K562 (cell line): ENCODE data around the gene CA7.

Source experiments
- BRD9 ChIP-seq: fragments of 450-650 bp; IDR thresholded peaks from 2 replicates; pipeline ENCODE4 v1.6.1; 2018; ENCODE audit warnings: low read depth; ENCODE audit not compliant: partially characterized antibody
- CHD2 ChIP-seq: IDR thresholded peaks from 2 replicates; pipeline ENCODE4 v1.6.1; 2011; ENCODE audit warnings: low read depth, low read length
- CTCF ChIP-seq, 3 experiments: IDR thresholded peaks in 2 of 3; conservative IDR thresholded peaks in 1 of 3; 2 replicates each; pipeline ENCODE4 v1.5.1; 2011 to 2012; ENCODE audit warnings: low read length in 3 of 3, mild to moderate bottlenecking in 3 of 3, control low read depth in 2 of 3, improper control_type of control experiment in 1 of 3, inconsistent platforms in 1 of 3, low read depth in 1 of 3, mixed read lengths in 1 of 3, moderate library complexity in 1 of 3; ENCODE audit not compliant: insufficient read depth in 2 of 3
- HDAC2 ChIP-seq: fragments of 450-650 bp; IDR thresholded peaks from 2 replicates; pipeline ENCODE4 v1.6.1; 2016; ENCODE audit warnings: mild to moderate bottlenecking
- HDAC6 ChIP-seq: IDR thresholded peaks from 2 replicates; pipeline ENCODE4 v1.6.1; 2012; ENCODE audit warnings: low read depth, mild to moderate bottlenecking, control low read depth, inconsistent platforms, low read length, moderate library complexity
- KDM5B ChIP-seq: fragments of 200-600 bp; sonication (generic); IDR thresholded peaks from 2 replicates; pipeline ENCODE4 v1.6.1; 2012; ENCODE audit warnings: low read depth, mild to moderate bottlenecking, moderate library complexity, low read length, control low read depth, inconsistent platforms; ENCODE audit not compliant: insufficient replicate concordance
- KLF13 ChIP-seq: fragments of 450-650 bp; IDR thresholded peaks from 2 replicates; pipeline ENCODE4 v1.6.1; 2016; ENCODE audit warnings: missing genetic modification characterization, low read depth, mild to moderate bottlenecking, missing compliant biosample characterization, moderate library complexity, borderline replicate concordance
- NFIC ChIP-seq: fragments of 450-650 bp; IDR thresholded peaks from 2 replicates; pipeline ENCODE4 v1.6.1; 2017; ENCODE audit warnings: mild to moderate bottlenecking, inconsistent platforms
- RAD21 ChIP-seq, 2 experiments: fragments of 250-450 bp in 1 of 2; fragments of 450-650 bp in 1 of 2; sonication (Bioruptor Pico) in 1 of 2; formaldehyde crosslinking in 1 of 2; IDR thresholded peaks in 1 of 2; conservative IDR thresholded peaks in 1 of 2; 2 replicates each; pipeline versions ENCODE4 v1.4.0 to v1.8.0; 2020 to 2022; ENCODE audit warnings: mild to moderate bottlenecking in 2 of 2, moderate library complexity in 1 of 2
- ZNF274 ChIP-seq: IDR thresholded peaks from 2 replicates; pipeline ENCODE4 v1.6.1; 2011; ENCODE audit warnings: low read depth, mild to moderate bottlenecking, low read length, moderate library complexity, borderline replicate concordance
- ZNF766 ChIP-seq: fragments of 200-800 bp; sonication (Bioruptor generic); conservative IDR thresholded peaks from 2 replicates; pipeline ENCODE4 v1.6.1; 2016; ENCODE audit warnings: missing genetic modification characterization, missing compliant biosample characterization

- no peak for TF ChIP-seq KLF13 (tag)
- TF ChIP-seq HDAC2, result no peak
- TF ChIP-seq RAD21 (CRISPR knock-in tag; conservative IDR thresholded peaks at IDR 0.05 in 1 of 2, IDR thresholded peaks at IDR 0.05 in 1 of 2), result no peak
- TF ChIP-seq HDAC6, result no peak
- no peak for TF ChIP-seq KDM5B
- no peak for TF ChIP-seq NFIC
- TF ChIP-seq ZNF274, result no peak
- no peak for TF ChIP-seq ZNF766 (CRISPR knock-in tag)
- TF ChIP-seq CHD2, result no peak
- TF ChIP-seq CTCF (IDR thresholded peaks at IDR 0.05 in 2 of 3, conservative IDR thresholded peaks at IDR 0.05 in 1 of 3; ENCODE audit: insufficient read depth in 2 of 3, low read depth in 1 of 3, low read length in 3 of 3), result no peak
- TF ChIP-seq BRD9, result no peak
Measured at GRCh38 chr16:66845791-66846221, 1.6 kb downstream of the CA7 start.
